GM12801 (cell line): ENCODE results near the gene SPATA21.

Experiments
- CTCF ChIP-seq: IDR thresholded peaks from one replicate; pipeline ENCODE4 v1.5.1; 2011; ENCODE audit warnings: control low read depth; ENCODE audit not compliant: insufficient read length; ENCODE audit errors: extremely low read depth

Gene SPATA21

GRCh38 chr1:16385659-16386453 is 51.4 kb downstream of the SPATA21 start:
- no peak for TF ChIP-seq CTCF

DNA sequence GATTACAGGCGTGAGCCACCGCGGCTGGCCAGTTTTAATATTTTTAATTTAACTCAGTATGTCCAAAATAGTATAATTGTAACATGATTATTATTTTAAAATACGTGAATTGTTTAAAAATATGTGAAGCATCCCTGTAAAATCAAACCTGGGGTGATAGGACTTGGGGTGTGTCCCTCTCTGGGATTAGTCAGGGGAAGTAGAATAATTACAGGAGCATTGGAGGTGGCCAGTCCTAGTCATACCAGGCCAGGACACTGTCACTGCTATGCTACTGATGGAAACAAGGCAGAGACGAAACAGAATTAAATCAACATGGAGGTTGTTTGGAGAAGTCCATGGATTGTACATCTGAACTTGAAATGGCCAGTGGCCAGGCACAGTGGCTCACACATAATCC is 53.3 kb downstream of the SPATA21 start:
- TF ChIP-seq CTCF, result no peak

GRCh38 chr1:16380868-16381267 is 56.4 kb downstream of the SPATA21 start:
- no peak for TF ChIP-seq CTCF

- no peak for TF ChIP-seq CTCF
Measured at GRCh38 chr1:16378443-16378842, 58.8 kb downstream of the SPATA21 start.

DNA sequence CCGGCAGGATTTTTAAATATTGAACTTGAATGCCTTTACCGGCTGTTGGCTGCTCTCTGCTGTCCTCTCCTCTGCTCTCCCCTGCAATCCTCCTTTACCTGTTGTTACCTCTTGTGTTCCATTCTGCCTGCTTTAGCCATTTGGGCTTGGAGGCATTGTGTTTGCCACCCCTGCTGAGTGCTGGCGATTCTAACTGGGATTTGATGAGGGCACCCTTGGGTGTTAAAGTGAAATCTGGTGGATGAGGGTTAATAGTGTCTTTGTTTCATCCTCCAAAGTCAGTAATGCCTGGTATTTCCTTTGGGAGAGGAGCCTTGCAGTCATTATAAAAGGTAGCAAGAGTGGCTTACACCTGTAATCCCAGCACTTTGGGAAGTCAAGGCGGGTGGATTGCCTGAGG is 60.3 kb downstream of the SPATA21 start:
- TF ChIP-seq CTCF, result no peak

GRCh38 chr1:16375521-16376340 is 61.5 kb downstream of the SPATA21 start:
- no peak for TF ChIP-seq CTCF

- TF ChIP-seq CTCF, result no peak
Measured at GRCh38 chr1:16374266-16374665, 63.0 kb downstream of the SPATA21 start.
